Hematopoietic multipotent progenitor cell treated with erythropoietin and hydrocortisone succinate and interleukin-3 and kit ligand, for 4 days (in vitro differentiated cells): ENCODE measurements around the gene GTF2E1.
"Not testable (repeated sequence)": the region's sequence is repeated elsewhere in the genome, so short reads cannot be mapped to it uniquely, and the experiment has no call there.

Source experiments
- DNase-seq: peaks from one replicate; pipeline ENCODE4 v3.0.0-alpha.2; 2015

GTF2E1 gene

DNA sequence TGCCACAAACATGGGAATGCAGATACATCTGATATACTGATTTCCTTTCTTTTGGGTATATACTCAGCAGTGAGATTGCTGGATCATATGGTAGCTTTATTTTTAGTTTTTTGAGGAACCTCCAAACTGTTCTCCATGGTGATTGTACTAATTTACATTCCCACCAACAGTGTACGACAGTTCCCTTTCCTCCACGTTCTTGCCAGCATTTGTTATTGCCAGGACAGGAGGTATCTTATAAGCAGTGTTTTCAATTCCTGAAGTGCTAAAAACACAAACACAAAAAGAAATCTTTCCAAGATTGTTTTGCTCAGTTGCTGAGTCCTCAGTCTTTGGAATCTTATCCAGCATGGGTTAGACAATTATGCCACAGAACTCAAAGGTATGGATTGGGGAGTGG lies 13.5 kb downstream of the GTF2E1 start:
- DNase-seq = no peak

DNA sequence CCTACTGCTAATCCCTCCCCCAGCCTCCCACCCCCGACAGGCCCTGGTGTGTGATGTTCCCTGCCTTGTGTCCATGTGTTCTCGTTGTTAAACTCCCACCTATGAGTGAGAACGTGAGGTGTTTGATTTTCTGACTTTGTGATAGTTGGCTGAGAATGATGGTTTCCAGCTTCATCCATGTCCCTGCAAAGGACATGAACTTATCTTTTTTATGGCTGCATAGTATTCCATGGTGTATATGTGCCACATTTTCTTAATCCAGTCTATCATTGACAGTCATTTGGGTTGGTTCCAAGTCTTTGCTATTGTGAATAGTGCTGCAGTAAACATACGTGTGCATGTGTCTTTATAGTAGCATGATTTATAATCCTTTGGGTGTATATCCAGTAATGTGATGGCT lies 16.0 kb downstream of the GTF2E1 start:
- not testable (repeated sequence) for DNase-seq

GRCh38 chr3:120762615-120763014 lies 20.1 kb downstream of the GTF2E1 start:
- DNase-seq = no peak

- DNase-seq = no peak
These were observed 21.1 kb downstream of the GTF2E1 start for GRCh38 chr3:120763601-120764000.

DNA sequence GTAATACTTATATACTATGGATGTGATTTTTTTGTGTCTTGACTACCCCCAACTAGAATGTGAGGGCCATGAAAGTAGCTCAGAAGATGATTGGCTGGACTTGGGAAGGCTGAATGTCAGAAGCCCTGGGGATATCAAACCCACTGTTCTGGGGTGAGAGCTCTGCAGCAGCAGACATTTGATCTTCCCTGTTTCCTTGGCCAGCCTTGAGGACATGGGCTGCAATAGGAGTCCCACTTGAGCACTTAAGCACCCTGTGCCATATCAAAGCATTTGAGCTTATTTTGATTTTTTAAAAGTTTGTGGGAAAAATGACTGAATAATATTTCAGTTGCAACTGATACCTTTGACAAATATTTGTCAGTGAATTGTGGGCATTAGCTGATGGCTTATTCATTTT lies 21.7 kb downstream of the GTF2E1 start:
- DNase-seq = no peak

DNA sequence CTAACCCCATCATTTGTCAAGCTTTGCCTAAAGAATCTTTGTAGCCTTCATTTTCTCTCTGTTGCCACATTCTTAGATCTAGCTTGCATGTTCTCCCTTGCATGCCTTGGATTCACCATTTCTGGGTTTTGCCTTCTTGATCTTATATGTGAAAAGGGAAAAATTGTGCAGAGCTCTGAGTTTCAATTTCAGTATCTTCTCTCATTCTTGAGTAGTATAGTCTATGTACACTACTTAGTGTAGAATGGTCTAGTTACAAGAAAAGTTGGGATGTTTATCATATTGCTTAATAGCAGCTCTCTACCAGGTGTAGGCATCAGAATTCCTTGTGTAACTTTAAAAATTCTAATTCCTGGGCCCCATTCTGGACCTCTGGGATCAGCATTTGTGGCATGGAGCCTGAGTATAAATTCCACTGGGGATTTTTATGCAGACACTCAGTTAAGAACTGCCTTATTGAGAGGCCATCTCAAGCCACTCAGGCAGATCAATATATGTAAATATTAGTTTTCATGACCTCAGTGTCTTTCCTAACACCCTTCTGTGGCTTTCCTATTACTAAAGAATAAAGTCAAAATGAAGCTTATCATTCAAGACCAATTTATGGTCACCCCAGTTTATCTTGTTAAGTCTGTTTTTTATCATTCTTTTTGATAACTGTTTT lies 23.4 kb downstream of the GTF2E1 start:
- DNase-seq = no peak

DNA sequence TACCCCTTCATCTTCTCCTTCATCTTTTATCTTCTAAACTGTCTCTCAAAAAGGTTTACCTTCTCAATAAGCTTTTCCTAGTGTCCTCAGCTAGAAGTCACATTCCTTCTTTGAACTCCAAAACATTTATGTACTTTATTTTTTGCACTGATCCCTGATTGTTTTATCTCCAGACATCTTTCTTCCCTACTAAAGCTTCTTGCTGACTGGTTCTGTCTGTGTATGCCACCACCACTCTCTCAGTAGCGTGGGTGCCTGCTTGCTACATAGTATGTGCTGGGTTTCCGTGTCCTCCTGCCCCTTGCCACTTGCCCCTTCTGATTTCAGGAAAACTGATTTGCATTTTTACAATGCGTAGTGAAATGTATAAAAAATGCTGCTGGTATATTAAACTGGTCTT lies 24.0 kb downstream of the GTF2E1 start:
- DNase-seq = no peak

GRCh38 chr3:120767106-120767505 lies 24.6 kb downstream of the GTF2E1 start:
- DNase-seq = no peak

GRCh38 chr3:120769436-120769835 lies 26.9 kb downstream of the GTF2E1 start:
- DNase-seq = no peak

DNA sequence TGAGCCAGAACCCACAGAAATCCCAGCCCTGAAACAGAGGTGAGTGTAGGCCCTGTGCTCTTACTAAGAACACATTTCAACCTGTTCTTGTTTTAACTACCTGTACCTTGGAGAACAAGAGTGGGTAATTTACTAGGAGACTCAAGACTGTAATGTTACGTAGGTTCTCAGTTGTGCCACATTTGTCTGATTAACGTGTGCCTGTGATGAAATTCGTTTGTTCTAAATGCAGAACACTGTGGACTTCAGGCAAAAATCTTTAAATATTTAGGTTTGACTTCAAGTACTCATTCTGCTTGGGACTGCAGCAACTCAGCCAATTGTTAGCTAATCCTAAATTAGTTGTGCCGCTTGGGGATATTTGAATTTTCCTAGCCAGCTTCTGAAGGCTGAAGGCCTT lies 28.3 kb downstream of the GTF2E1 start:
- no peak for DNase-seq

DNA sequence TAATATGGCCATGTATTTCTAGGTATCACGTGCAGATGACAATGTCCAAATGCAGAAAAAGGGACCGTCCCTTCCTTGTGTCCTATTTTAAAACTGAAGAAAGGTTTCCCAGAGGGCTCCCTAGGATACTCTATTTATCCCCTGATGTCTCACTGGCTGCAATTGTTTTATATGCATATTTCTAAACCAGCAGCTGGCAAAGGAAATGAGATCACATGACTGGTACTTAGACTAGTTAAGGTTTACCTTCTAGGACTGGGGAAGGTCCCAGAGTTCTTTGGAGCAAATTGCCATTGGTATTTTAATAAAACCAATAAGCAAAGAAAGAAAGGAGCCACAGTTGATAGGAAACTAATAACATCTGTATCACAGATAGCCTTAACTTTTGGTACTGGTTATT lies 29.5 kb downstream of the GTF2E1 start:
- DNase-seq = no peak

DNA sequence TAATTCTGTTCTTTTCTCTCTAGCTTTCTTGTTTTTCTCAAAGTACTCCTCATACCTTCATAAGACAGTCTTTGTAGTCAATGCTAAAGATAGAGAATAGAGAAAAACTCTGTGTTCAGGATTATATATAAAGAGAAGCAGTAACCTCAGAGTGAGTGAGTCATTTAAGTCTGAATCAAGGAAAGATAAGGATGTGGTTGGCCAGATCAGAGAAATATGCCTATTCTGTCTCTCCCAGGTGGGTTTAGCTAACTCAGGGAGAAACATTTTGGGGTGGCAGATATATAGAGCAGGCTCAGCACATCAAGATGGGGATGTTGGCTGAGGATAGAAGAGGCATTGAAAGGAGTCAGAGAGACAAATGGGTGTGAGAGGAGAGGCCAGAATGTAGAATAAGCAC lies 31.4 kb downstream of the GTF2E1 start:
- DNase-seq = peak; percentile 41

- peak; percentile 50 for DNase-seq
These were observed 32.9 kb downstream of the GTF2E1 start for GRCh38 chr3:120775411-120775810.

- DNase-seq = no peak
These were observed 36.2 kb downstream of the GTF2E1 start for GRCh38 chr3:120778776-120779175.

DNA sequence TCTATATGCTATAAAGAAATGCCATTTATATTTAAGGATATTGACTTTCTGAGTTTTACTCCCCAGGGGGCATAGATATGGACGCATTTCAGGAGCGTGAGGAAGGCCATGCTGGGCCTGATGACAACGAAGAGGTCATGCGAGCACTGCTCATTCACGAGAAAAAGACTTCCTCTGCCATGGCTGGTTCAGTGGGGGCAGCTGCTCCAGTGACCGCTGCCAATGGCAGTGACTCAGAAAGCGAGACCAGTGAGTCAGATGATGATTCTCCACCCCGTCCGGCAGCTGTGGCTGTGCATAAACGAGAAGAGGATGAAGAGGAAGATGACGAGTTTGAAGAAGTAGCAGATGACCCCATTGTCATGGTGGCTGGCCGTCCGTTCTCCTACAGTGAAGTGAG lies 38.4 kb downstream of the GTF2E1 start:
- no peak for DNase-seq

DNA sequence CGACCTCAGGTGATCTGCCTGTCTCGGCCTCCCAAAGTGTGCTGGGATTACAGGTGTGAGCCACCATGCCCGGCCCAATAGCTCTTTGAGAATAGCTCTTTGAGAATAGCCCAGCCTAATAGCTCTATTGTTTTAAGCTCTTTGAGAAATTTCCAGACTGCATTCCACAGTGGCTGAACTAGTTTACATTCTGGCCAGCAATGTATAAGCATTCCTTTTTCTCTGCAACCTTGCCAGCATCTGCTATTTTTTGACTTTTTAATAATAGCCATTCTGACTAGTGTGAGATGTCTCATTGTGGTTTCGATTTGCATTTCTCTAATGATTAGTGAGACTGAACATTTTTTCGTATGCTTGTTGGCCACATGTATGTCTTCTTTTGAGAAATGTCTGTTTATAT lies 43.3 kb downstream of the GTF2E1 start:
- DNase-seq = not testable (repeated sequence)

DNA sequence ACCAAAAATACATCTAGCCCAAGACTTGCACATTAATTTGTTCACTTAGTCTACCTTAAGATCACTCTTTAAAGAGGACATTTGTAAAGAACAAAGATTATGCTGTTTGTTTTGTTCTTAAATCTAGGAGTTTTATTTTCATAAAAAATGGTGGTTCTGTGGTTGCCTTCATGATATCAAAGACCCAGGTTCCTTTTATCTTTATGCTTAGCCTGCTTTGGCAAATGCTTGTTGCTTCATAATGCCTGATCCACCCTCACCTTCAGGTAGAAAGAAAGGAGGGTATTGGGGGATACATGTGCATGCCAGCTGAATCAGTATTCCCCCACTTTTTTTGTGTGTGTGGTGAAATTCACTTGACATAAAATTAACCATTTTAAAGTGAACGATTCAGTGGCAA lies 48.5 kb downstream of the GTF2E1 start:
- no peak for DNase-seq

- no peak for DNase-seq
These were observed 49.4 kb downstream of the GTF2E1 start for GRCh38 chr3:120791913-120792312.

GRCh38 chr3:120793601-120794000 lies 51.1 kb downstream of the GTF2E1 start:
- no peak for DNase-seq

GRCh38 chr3:120795017-120795648 lies 52.6 kb downstream of the GTF2E1 start:
- peak; percentile 89 for DNase-seq

- no peak for DNase-seq
These were observed 53.4 kb downstream of the GTF2E1 start for GRCh38 chr3:120795959-120796358.

GRCh38 chr3:120796976-120797375 lies 54.4 kb downstream of the GTF2E1 start:
- no peak for DNase-seq

GRCh38 chr3:120797857-120798256 lies 55.3 kb downstream of the GTF2E1 start:
- no peak for DNase-seq

- DNase-seq = no peak
These were observed 55.8 kb downstream of the GTF2E1 start for GRCh38 chr3:120798346-120798745.

GRCh38 chr3:120800625-120801024 lies 58.1 kb downstream of the GTF2E1 start:
- no peak for DNase-seq
